ENCODE data around the gene KIAA1143.

DNA sequence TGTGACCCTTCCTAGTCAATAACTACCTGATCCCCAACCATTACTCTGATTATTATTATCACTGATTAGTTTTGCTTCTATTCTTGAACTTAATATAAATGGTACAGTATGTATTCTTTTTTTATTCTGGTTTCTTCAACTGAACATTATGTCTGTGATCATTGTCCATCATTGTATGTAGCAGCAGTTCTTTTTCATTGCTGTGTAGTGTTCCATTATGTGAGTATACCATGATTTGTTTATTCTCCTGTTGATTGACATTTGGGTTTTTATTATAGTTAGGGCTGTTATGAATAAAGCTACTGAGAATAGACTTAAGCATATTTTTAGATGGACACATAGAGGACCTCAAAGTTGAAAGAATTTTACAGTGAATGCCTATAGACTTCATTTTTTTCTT lies 2.8 kb upstream of the KIAA1143 start:
- TF ChIP-seq POLR2A (IDR thresholded peaks at IDR 0.05; ENCODE audit: low read length) (no peak), GATA1 (IDR thresholded peaks at IDR 0.05; ENCODE audit: low read depth, low read length) (no peak)
